Right lobe of liver (tissue), 6 donors: Measurements from ENCODE around the gene FHIT. TPM values are rescaled to one million over a fixed set of nuclear protein-coding genes. Genes with fewer than 3 reads are reported as not detected.

Source experiments
- ATAC-seq, 4 donors: fragments of 200-7000 bp; cut with Tn5 transposase; one replicate each; pipeline ENCODE4 v1.9.1; 2020; ENCODE audit warnings: mild to moderate bottlenecking in 4 of 4, moderate library complexity in 4 of 4
- DNase-seq, 3 donors: peaks; one replicate each; pipeline ENCODE4 v3.0.0-alpha.2; 2020
- H3K27ac ChIP-seq, 3 donors: fragments of 200-600 bp; one replicate each; pipeline ENCODE4 v1.8.0; 2022
- H3K27me3 ChIP-seq, 2 donors: fragments of 200-600 bp; one replicate each; pipeline ENCODE4 v1.8.0; 2022
- H3K36me3 ChIP-seq, 4 donors: fragments of 200-600 bp; sonication (generic) in 1 of 4; one replicate each; pipeline versions ENCODE4 v1.5.1 to v1.8.0; 2017 to 2022; ENCODE audit warnings: control low read depth in 1 of 4
- H3K4me1 ChIP-seq, 4 donors: fragments of 200-600 bp; sonication (generic) in 1 of 4; one replicate each; pipeline versions ENCODE4 v1.5.1 to v1.8.0; 2017 to 2022; ENCODE audit warnings: control low read depth in 1 of 4
- H3K4me3 ChIP-seq, 3 donors: fragments of 200-600 bp; one replicate each; pipeline ENCODE4 v1.8.0; 2022
- H3K9me3 ChIP-seq, 4 donors: fragments of 200-600 bp; sonication (generic) in 1 of 4; one replicate each; pipeline versions ENCODE4 v1.5.1 to v1.8.0; 2017 to 2022; ENCODE audit warnings: control low read depth in 1 of 4
- POLR2A ChIP-seq: fragments of 450-650 bp; IDR thresholded peaks from one replicate; pipeline ENCODE4 v1.6.1; 2017; ENCODE audit warnings: antibody characterized with exemption, mild to moderate bottlenecking
- WGBS: methylation state at CpG from one replicate; pipeline ENCODE4 v1.1.6; 2018; ENCODE audit warnings: low coverage, low lambda C conversion rate; ENCODE audit not compliant: insufficient coverage; ENCODE audit errors: missing lambda C conversion rate; 5-methylcytosine and 5-hydroxymethylcytosine counted together
- intact Hi-C, 2 donors: fragments of 100-400 bp; cut with DNase I; formaldehyde crosslinking; loops; one replicate each; pipeline versions ENCODE4 v1.11.2 to v1.14.1; 2022
- total RNA-seq, 6 experiments: library from RNA; depleted of rRNA in 2 of 6; stranded (reverse); fragments of >200 nt in 2 of 6; fragmentation: NEBNext Ultra II Directional in 3 of 6; extraction: Animal tissue kit (Norgen Biotek cat#: 25700) in 3 of 6; gene quantifications; one replicate each; pipeline versions ENCODE4 v1.1.0 to v1.2.4, GENCODE V29; 2016 to 2023
- TF ChIP-seq, protein P1 (sequence below), 4 donors: fragments of 200-600 bp in 3 of 4; fragments of 450-650 bp in 1 of 4; IDR thresholded peaks; one replicate each; pipeline versions ENCODE4 v1.5.1 to v1.8.0; 2016 to 2022; ENCODE audit warnings: antibody characterized with exemption in 4 of 4, mild to moderate bottlenecking in 2 of 4
- donor health status: DM: no; HTN: yes; CAD: no.
- donor health status: DM: no; HTN: no; CAD: no.
- donor health status: DM: no; HTN: no; CAD: no.
- donor health status: DM: no; HTN: yes; CAD: no.
- donor health status: DM: no; HTN: yes; CAD: no.

The FHIT gene
- total RNA-seq, 6 experiments from 2014 or later = 6.6 to 11.2 (median 8.0) TPM

DNA sequence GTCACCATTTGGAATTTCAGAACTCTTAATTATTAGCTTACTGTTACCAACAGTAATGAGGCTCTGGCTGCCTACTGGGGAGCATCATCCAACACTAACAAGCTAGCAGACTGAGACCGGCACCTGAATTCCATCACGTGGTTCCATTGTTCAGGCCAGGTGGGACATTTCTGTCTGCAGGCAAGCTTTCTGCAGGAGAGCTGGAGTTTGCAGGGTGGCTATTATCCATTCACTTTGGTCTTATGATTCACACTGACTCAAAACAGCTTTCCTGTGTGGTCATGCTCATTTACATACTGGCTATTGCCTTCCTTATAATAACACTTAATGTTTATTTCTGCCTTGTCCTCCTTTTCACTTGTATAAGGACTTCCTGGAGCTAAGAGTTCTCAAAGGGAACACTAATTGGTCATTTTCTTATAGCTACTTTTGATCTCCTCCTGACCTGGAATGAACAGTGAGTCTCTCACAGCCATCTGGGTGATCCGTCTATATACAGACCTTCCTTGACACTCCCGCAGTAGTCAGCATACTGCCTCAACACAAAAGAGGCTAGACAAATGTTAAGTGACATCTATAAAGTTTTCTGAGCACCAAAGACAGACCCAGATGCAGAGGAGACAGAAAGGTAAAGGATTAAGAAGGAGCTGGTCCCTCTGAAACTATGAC lies 695.4 kb downstream of the FHIT start:
- ATAC-seq (no peak), DNase-seq (no peak)
- 81% methylated on average over 2 of the region's 4 CpGs for WGBS
- intact Hi-C loops = no loop called here
- Histone ChIP-seq H3K27me3 (no peaks in the 10 kb centered on the region), H3K36me3 (no peaks in the 10 kb centered on the region), H3K9me3 (no peaks in the 10 kb centered on the region), H3K4me3 (no peak overlapping the region), H3K4me1 (no peaks in the 10 kb centered on the region), H3K27ac (no peak overlapping the region)
- TF ChIP-seq, protein P1, sequence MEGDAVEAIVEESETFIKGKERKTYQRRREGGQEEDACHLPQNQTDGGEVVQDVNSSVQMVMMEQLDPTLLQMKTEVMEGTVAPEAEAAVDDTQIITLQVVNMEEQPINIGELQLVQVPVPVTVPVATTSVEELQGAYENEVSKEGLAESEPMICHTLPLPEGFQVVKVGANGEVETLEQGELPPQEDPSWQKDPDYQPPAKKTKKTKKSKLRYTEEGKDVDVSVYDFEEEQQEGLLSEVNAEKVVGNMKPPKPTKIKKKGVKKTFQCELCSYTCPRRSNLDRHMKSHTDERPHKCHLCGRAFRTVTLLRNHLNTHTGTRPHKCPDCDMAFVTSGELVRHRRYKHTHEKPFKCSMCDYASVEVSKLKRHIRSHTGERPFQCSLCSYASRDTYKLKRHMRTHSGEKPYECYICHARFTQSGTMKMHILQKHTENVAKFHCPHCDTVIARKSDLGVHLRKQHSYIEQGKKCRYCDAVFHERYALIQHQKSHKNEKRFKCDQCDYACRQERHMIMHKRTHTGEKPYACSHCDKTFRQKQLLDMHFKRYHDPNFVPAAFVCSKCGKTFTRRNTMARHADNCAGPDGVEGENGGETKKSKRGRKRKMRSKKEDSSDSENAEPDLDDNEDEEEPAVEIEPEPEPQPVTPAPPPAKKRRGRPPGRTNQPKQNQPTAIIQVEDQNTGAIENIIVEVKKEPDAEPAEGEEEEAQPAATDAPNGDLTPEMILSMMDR (IDR thresholded peaks at IDR 0.05) = no peak
- TF ChIP-seq POLR2A = no peak

DNA sequence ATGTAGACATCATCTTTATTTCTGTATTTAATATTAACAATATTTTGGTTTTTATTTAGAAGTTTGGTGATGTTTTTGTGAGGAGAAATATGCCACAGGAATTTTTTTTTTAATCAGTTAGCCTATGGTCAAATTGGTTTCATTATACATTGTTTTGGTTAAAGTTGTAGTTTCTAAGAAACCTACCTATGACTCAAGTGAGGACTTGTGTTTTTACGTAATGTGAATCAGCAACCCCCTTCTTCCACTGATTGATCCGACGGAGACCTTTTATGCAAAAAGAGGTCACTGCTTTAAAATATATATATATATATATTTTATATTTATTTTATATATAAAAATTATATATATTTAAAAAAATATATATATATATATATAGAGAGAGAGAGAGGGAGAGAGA lies 698.1 kb downstream of the FHIT start:
- WGBS = 95% methylated on average over 3 of the region's 3 CpGs
- no peaks in the 10 kb centered on the region for H3K27me3 ChIP-seq
- H3K4me1 ChIP-seq = no peaks in the 10 kb centered on the region
- no peak for ATAC-seq
- TF ChIP-seq, protein P1 (IDR thresholded peaks at IDR 0.05) = no peak
- no peak for TF ChIP-seq POLR2A
- DNase-seq = no peak
- no peaks in the 10 kb centered on the region for H3K36me3 ChIP-seq
- H3K9me3 ChIP-seq = no peaks in the 10 kb centered on the region
- intact Hi-C loops = no loop called here
- H3K27ac ChIP-seq = no peak overlapping the region
- no peak overlapping the region for H3K4me3 ChIP-seq

DNA sequence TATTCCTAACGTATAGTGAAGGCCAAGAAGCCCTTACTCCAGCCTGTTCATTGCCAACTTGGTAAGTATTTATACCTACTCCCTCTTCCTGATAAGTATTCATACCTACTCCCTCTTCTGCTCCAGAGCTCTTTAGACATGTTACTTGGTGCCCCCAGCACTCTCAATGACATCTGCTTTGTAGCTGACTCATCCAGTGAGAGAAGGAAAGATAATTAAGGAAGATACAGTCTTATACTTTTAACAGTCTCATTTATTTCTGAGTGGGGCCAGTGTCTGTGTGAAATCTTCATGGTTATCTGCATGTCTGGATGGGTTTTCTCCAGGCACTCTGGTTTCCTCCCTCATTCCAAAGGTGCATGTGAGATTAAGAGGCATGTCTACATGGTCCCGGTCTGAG lies 698.7 kb downstream of the FHIT start:
- H3K4me1 ChIP-seq = no peaks in the 10 kb centered on the region
- no peaks in the 10 kb centered on the region for H3K36me3 ChIP-seq
- ATAC-seq (no peak), DNase-seq (no peak)
- intact Hi-C loops = no loop called here
- H3K27ac ChIP-seq = no peak overlapping the region
- TF ChIP-seq, protein P1 (IDR thresholded peaks at IDR 0.05) = no peak
- H3K9me3 ChIP-seq = no peaks in the 10 kb centered on the region
- H3K4me3 ChIP-seq = no peak overlapping the region
- H3K27me3 ChIP-seq = no peaks in the 10 kb centered on the region
- 74% methylated on average over 2 of the region's 2 CpGs for WGBS

DNA sequence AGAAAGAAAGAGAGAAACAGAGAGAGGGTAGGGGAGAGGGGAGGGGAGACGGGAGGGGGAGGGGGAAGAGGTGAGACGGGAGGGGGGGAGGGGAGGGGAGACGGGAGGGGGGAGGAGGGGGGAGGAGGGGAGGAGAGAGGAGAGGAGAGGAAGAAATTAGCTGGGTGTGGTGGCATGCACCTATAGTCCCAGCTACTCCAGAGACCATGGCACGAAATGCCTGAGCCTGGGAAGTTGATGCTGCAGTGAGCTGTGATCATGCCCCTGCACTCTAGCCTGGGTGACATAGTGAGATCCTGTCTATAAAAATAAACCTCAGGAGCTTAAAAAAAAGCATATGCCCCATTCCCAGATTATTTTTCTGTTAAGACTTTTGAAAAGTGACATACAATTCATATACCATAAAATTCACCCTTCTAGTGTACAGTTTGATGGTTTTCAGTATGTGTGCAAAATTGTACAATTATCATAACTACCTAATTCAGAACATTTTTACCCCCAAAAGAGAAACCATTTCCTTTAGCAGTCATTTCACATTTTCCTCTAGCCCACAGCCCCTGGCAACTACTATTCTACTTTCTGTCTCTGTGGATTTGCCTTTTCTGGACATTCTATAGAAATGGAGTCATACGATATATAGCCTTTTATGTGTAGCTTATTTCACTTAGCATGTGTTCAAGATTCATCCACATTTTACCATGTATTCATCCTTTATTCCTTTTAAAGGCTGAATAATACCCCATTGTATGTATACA lies 699.6 kb downstream of the FHIT start:
- Histone ChIP-seq H3K9me3 (no peaks in the 10 kb centered on the region), H3K4me3 (no peak overlapping the region), H3K27ac (no peak overlapping the region), H3K27me3 (no peaks in the 10 kb centered on the region), H3K4me1 (no peaks in the 10 kb centered on the region), H3K36me3 (no peaks in the 10 kb centered on the region)
- intact Hi-C loops = no loop called here
- ATAC-seq (no peak), DNase-seq (no peak)
- 54% methylated on average over 5 of the region's 5 CpGs for WGBS
- TF ChIP-seq POLR2A = no peak
- TF ChIP-seq, protein P1 (IDR thresholded peaks at IDR 0.05) = no peak
